Measurements from ENCODE around the gene TPST1.
"Not testable (repeated sequence)": the region's sequence is repeated elsewhere in the genome, so short reads cannot be mapped to it uniquely, and the experiment has no call there.

TPST1 gene

GRCh38 chr7:66296557-66296956, 91.4 kb downstream of the TPST1 start:
- DNase-seq, result no peak

- no peak for DNase-seq
Observed at GRCh38 chr7:66297579-66297978, 92.4 kb downstream of the TPST1 start.

GRCh38 chr7:66301249-66301648, 96.1 kb downstream of the TPST1 start:
- no peak for DNase-seq

- no peak for DNase-seq
Observed at GRCh38 chr7:66301737-66302136, 96.6 kb downstream of the TPST1 start.

- no peak for DNase-seq
Observed at GRCh38 chr7:66303454-66304155, 98.5 kb downstream of the TPST1 start.

- no peak for DNase-seq
Observed at GRCh38 chr7:66304536-66304935, 99.4 kb downstream of the TPST1 start.

- no peak for DNase-seq
Observed at GRCh38 chr7:66306243-66306642, 101.1 kb downstream of the TPST1 start.

GRCh38 chr7:66307591-66308215, 102.6 kb downstream of the TPST1 start:
- no peak for DNase-seq

GRCh38 chr7:66308411-66308810, 103.3 kb downstream of the TPST1 start:
- DNase-seq, result no peak

GRCh38 chr7:66310620-66311019, 105.5 kb downstream of the TPST1 start:
- DNase-seq, result no peak

GRCh38 chr7:66313886-66314568, 108.9 kb downstream of the TPST1 start:
- no peak for DNase-seq

- DNase-seq, result no peak
Observed at GRCh38 chr7:66315192-66315591, 110.1 kb downstream of the TPST1 start.

- DNase-seq, result no peak
Observed at GRCh38 chr7:66319407-66319979, 114.4 kb downstream of the TPST1 start.

GRCh38 chr7:66321283-66321682, 116.1 kb downstream of the TPST1 start:
- no peak for DNase-seq

- DNase-seq, result no peak
Observed at GRCh38 chr7:66323114-66323796, 118.1 kb downstream of the TPST1 start.

GRCh38 chr7:66324985-66325384, 119.9 kb downstream of the TPST1 start:
- DNase-seq, result not testable (repeated sequence)

GRCh38 chr7:66326501-66327215, 121.5 kb downstream of the TPST1 start:
- no peak for DNase-seq

- DNase-seq, result no peak
Observed at GRCh38 chr7:66330961-66331360, 125.8 kb downstream of the TPST1 start.

GRCh38 chr7:66331883-66332282, 126.7 kb downstream of the TPST1 start:
- DNase-seq, result no peak

GRCh38 chr7:66333443-66333842, 128.3 kb downstream of the TPST1 start:
- DNase-seq, result no peak

GRCh38 chr7:66335318-66335717, 130.2 kb downstream of the TPST1 start:
- no peak for DNase-seq

- no peak for DNase-seq
Observed at GRCh38 chr7:66336760-66337159, 131.6 kb downstream of the TPST1 start.

- no peak for DNase-seq
Observed at GRCh38 chr7:66339141-66339540, 134.0 kb downstream of the TPST1 start.
